ENCODE data around the gene LEMD2. TPM values are rescaled to one million over a fixed set of nuclear protein-coding genes. Genes with fewer than 3 reads are reported as not detected.

Gene LEMD2
- total RNA-seq, 2 donors from 2014 or later: 62.0 to 75.8 TPM

GRCh38 chr6:33779290-33779689, 9.6 kb downstream of the LEMD2 start:
- Histone ChIP-seq H3K27ac (ENCODE audit: low read depth, low read length) (no peak overlapping the region), H3K9ac (ENCODE audit: extremely low read depth, low read length, poor library complexity, severe bottlenecking) (no peak overlapping the region), H3K4me1 (ENCODE audit: control insufficient read depth, insufficient read depth, low read length) (peaks cover 34% of the 10 kb centered on the region), H3K36me3 (ENCODE audit: control insufficient read depth, insufficient read depth, low read length) (peaks cover 86% of the 10 kb centered on the region), H3K27me3 (ENCODE audit: control insufficient read depth, insufficient read depth, low read length, poor library complexity, severe bottlenecking) (no peaks in the 10 kb centered on the region), H3K4me3 (ENCODE audit: low read length) (no peak overlapping the region), H3K9me3 (ENCODE audit: control insufficient read depth, low read length) (no peaks in the 10 kb centered on the region)
- Mint-ChIP-seq H3K27ac (peak overlapping the region; percentile 24), H3K4me1 (peaks cover 52% of the 10 kb centered on the region), H3K9me3 (no peaks in the 10 kb centered on the region), H3K27me3 (ENCODE audit: insufficient read depth) (no peaks in the 10 kb centered on the region), H3K4me3 (no peak overlapping the region), H3K36me3 (ENCODE audit: low read depth) (peaks cover 82% of the 10 kb centered on the region)
- WGBS, 2 experiments (ENCODE audit: insufficient coverage in 1 of 2, insufficient read length in 1 of 2): 53 to 78% methylated on average over 3 to 7 of the region's 7 CpGs
- TF ChIP-seq, protein P1, sequence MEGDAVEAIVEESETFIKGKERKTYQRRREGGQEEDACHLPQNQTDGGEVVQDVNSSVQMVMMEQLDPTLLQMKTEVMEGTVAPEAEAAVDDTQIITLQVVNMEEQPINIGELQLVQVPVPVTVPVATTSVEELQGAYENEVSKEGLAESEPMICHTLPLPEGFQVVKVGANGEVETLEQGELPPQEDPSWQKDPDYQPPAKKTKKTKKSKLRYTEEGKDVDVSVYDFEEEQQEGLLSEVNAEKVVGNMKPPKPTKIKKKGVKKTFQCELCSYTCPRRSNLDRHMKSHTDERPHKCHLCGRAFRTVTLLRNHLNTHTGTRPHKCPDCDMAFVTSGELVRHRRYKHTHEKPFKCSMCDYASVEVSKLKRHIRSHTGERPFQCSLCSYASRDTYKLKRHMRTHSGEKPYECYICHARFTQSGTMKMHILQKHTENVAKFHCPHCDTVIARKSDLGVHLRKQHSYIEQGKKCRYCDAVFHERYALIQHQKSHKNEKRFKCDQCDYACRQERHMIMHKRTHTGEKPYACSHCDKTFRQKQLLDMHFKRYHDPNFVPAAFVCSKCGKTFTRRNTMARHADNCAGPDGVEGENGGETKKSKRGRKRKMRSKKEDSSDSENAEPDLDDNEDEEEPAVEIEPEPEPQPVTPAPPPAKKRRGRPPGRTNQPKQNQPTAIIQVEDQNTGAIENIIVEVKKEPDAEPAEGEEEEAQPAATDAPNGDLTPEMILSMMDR (conservative IDR thresholded peaks at IDR 0.05): peak; percentile 71
- peak; percentile 86 for DNase-seq

- H3K9ac ChIP-seq (ENCODE audit: extremely low read depth, low read length, poor library complexity, severe bottlenecking): no peak overlapping the region
- Mint-ChIP-seq H3K4me3 (no peak overlapping the region), H3K36me3 (ENCODE audit: low read depth) (peaks cover 75% of the 10 kb centered on the region), H3K4me1 (peaks cover 52% of the 10 kb centered on the region), H3K27ac (peak overlapping the region; percentile 28), H3K9me3 (no peaks in the 10 kb centered on the region), H3K27me3 (ENCODE audit: insufficient read depth) (no peaks in the 10 kb centered on the region)
- H3K4me3 ChIP-seq (ENCODE audit: low read length): no peak overlapping the region
- peaks cover 85% of the 10 kb centered on the region for H3K36me3 ChIP-seq (ENCODE audit: control insufficient read depth, insufficient read depth, low read length)
- no peak overlapping the region for H3K27ac ChIP-seq (ENCODE audit: low read depth, low read length)
- peak; percentile 76 for DNase-seq
- TF ChIP-seq, protein P1 (conservative IDR thresholded peaks at IDR 0.05): no peak
- no peaks in the 10 kb centered on the region for H3K27me3 ChIP-seq (ENCODE audit: control insufficient read depth, insufficient read depth, low read length, poor library complexity, severe bottlenecking)
- H3K4me1 ChIP-seq (ENCODE audit: control insufficient read depth, insufficient read depth, low read length): peaks cover 34% of the 10 kb centered on the region
- WGBS, 2 experiments (ENCODE audit: insufficient coverage in 1 of 2, insufficient read length in 1 of 2): 54 to 63% methylated on average over 12 of the region's 12 CpGs
- no peaks in the 10 kb centered on the region for H3K9me3 ChIP-seq (ENCODE audit: control insufficient read depth, low read length)
These were observed 10.3 kb downstream of the LEMD2 start for GRCh38 chr6:33778444-33779121.

GRCh38 chr6:33777398-33778388, 11.2 kb downstream of the LEMD2 start:
- no peak overlapping the region for H3K27ac Mint-ChIP-seq
- H3K36me3 Mint-ChIP-seq (ENCODE audit: low read depth): peaks cover 73% of the 10 kb centered on the region
- H3K9ac ChIP-seq (ENCODE audit: extremely low read depth, low read length, poor library complexity, severe bottlenecking): no peak overlapping the region

More at GRCh38 chr6:33777398-33778388, 11.2 kb downstream of the LEMD2 start:
- Histone ChIP-seq H3K9me3 (ENCODE audit: control insufficient read depth, low read length) (no peaks in the 10 kb centered on the region), H3K4me1 (ENCODE audit: control insufficient read depth, insufficient read depth, low read length) (peaks cover 34% of the 10 kb centered on the region), H3K27me3 (ENCODE audit: control insufficient read depth, insufficient read depth, low read length, poor library complexity, severe bottlenecking) (no peaks in the 10 kb centered on the region), H3K27ac (ENCODE audit: low read depth, low read length) (peak overlapping the region; percentile 49), H3K4me3 (ENCODE audit: low read length) (no peak overlapping the region), H3K36me3 (ENCODE audit: control insufficient read depth, insufficient read depth, low read length) (peaks cover 83% of the 10 kb centered on the region)
- no peak overlapping the region for H3K4me3 Mint-ChIP-seq
- TF ChIP-seq, protein P1 (conservative IDR thresholded peaks at IDR 0.05): no peak
- 89% methylated on average over 21 to 25 of the region's 25 CpGs for WGBS, 2 experiments (ENCODE audit: insufficient coverage in 1 of 2, insufficient read length in 1 of 2)
- H3K4me1 Mint-ChIP-seq: peaks cover 56% of the 10 kb centered on the region
- no peaks in the 10 kb centered on the region for H3K27me3 Mint-ChIP-seq (ENCODE audit: insufficient read depth)
- DNase-seq: no peak
- H3K9me3 Mint-ChIP-seq: no peaks in the 10 kb centered on the region
